ENCODE data around the gene KDM8.

DNA sequence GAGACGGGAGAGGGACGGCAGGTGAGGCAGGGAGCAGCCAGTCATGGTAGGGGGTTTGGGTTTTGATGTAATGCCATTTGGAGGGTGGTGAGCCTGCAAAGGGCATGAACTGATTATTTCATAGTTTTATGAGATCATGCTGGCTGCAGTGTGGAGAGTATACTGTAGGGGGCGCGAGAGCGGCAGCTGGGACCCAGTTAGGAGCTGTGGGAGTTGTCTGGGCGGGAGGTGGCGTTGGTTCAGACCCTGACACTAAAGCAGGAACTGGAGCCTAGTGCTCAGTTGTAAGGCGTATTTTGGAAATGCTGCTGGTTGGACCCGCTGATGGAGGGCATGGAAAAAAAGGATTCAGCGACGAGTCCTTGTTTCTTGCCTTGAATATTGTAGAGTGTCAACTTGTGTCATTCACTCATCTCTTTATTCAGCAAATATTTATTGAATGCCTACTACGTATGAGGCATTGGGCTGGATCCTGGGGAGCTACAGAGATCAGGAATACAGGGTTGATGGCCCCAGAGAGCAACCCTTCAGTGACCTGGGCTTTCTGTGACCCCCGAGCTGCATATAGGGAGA, 23.7 kb upstream of the KDM8 start:
- TF ChIP-seq CTCF (IDR thresholded peaks at IDR 0.05) (peak; percentile 95 to 98 (median 96)), POLR2A (IDR thresholded peaks at IDR 0.05) (no peak)

Measured in transverse colon (tissue), 3 donors.